Esophagus squamous epithelium (tissue), 4 donors: ENCODE measurements around the gene DAPK1.

Experiments
- POLR2A ChIP-seq, 4 donors: fragments of 450-650 bp; IDR thresholded peaks; one replicate each; pipeline ENCODE4 v1.6.1; 2017; ENCODE audit warnings: antibody characterized with exemption in 4 of 4, mild to moderate bottlenecking in 4 of 4, moderate library complexity in 3 of 4
- TF ChIP-seq, protein P1 (sequence below), 6 experiments: fragments of 450-650 bp in 4 of 6; fragments of 200-600 bp in 2 of 6; sonication (generic) in 2 of 6; IDR thresholded peaks; one replicate each; pipeline ENCODE4 v1.5.1; 2016 to 2019; ENCODE audit warnings: antibody characterized with exemption in 6 of 6, mild to moderate bottlenecking in 4 of 6, moderate library complexity in 4 of 6

DNA sequence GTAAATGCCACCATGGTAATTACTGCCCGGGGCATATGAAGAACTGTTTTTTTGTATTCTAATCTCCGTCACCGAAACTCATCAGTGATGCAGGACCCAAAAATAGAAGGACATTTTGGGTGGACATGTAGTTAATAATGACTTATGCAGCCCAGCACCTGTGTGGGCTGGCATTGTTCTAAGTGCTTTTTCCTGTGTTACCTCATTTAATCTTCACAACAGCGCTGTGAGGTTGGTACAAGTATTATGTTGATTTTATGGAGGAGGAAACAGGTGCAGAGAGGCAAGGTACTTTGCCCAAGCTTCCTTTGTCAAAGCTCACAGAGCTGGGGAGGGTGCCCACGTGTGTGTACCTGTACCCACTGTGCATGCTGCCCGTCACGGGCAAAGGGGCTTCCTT, 58.4 kb downstream of the DAPK1 start:
- TF ChIP-seq, protein P1, sequence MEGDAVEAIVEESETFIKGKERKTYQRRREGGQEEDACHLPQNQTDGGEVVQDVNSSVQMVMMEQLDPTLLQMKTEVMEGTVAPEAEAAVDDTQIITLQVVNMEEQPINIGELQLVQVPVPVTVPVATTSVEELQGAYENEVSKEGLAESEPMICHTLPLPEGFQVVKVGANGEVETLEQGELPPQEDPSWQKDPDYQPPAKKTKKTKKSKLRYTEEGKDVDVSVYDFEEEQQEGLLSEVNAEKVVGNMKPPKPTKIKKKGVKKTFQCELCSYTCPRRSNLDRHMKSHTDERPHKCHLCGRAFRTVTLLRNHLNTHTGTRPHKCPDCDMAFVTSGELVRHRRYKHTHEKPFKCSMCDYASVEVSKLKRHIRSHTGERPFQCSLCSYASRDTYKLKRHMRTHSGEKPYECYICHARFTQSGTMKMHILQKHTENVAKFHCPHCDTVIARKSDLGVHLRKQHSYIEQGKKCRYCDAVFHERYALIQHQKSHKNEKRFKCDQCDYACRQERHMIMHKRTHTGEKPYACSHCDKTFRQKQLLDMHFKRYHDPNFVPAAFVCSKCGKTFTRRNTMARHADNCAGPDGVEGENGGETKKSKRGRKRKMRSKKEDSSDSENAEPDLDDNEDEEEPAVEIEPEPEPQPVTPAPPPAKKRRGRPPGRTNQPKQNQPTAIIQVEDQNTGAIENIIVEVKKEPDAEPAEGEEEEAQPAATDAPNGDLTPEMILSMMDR (IDR thresholded peaks at IDR 0.05), result no peak
- no peak for TF ChIP-seq POLR2A (IDR thresholded peaks at IDR 0.05)
